Uterus (tissue), 4 donors: ENCODE data around the gene DKKL1. TPM values are rescaled to one million over a fixed set of nuclear protein-coding genes. Genes with fewer than 3 reads are reported as not detected.

Experiments
- DNase-seq, 2 donors: peaks; one replicate each; pipeline ENCODE4 v3.0.0-alpha.2; 2019 to 2020
- H3K27ac ChIP-seq, 2 donors: fragments of 200-600 bp; sonication (generic); 1 replicate in 1 of 2; 2 replicates in 1 of 2; pipeline ENCODE4 v1.5.1; 2016 to 2018
- H3K27me3 ChIP-seq, 2 donors: fragments of 200-600 bp; sonication (generic); one replicate each; pipeline ENCODE4 v1.5.1; 2018 to 2019; ENCODE audit warnings: control low read depth in 1 of 2
- H3K36me3 ChIP-seq, 2 donors: fragments of 200-600 bp; sonication (generic); one replicate each; pipeline ENCODE4 v1.5.1; 2019; ENCODE audit warnings: control low read depth in 1 of 2
- H3K4me1 ChIP-seq, 2 donors: fragments of 200-600 bp; sonication (generic); one replicate each; pipeline ENCODE4 v1.5.1; 2018 to 2019; ENCODE audit warnings: control low read depth in 1 of 2
- H3K4me3 ChIP-seq, 2 donors: fragments of 200-600 bp; sonication (generic); 1 replicate in 1 of 2; 2 replicates in 1 of 2; pipeline ENCODE4 v1.5.1; 2018 to 2019; ENCODE audit warnings: mild to moderate bottlenecking in 1 of 2
- H3K9me3 ChIP-seq, 2 donors: fragments of 200-600 bp; sonication (generic); one replicate each; pipeline ENCODE4 v1.5.1; 2019; ENCODE audit warnings: control low read depth in 1 of 2
- POLR2A ChIP-seq, 2 donors: fragments of 450-650 bp; IDR thresholded peaks; one replicate each; pipeline ENCODE4 v1.6.1; 2016; ENCODE audit warnings: antibody characterized with exemption in 2 of 2, mild to moderate bottlenecking in 1 of 2, moderate library complexity in 1 of 2
- intact Hi-C: fragments of 100-400 bp; cut with DNase I; formaldehyde crosslinking; loops from one replicate; pipeline ENCODE4 v1.15.1; 2023; ENCODE audit warnings: low total_unique reads
- total RNA-seq, 4 donors: library from RNA; depleted of rRNA in 3 of 4; stranded (reverse); fragments of >200 nt in 3 of 4; gene quantifications; one replicate each; pipeline versions ENCODE4 v1.1.0 to v1.2.4, GENCODE V29; 2014 to 2023
- TF ChIP-seq, protein P1 (sequence below), 4 experiments: fragments of 200-600 bp in 2 of 4; fragments of 450-650 bp in 2 of 4; sonication (generic) in 2 of 4; IDR thresholded peaks; one replicate each; pipeline ENCODE4 v1.5.1; 2016 to 2019; ENCODE audit warnings: antibody characterized with exemption in 4 of 4, mild to moderate bottlenecking in 2 of 4, moderate library complexity in 1 of 4
- donor health status: DM: yes; HTN: yes; CAD: no.

The DKKL1 gene
- total RNA-seq, 4 donors from 2014 or later = 1.3 TPM; not detected in 3

DNA sequence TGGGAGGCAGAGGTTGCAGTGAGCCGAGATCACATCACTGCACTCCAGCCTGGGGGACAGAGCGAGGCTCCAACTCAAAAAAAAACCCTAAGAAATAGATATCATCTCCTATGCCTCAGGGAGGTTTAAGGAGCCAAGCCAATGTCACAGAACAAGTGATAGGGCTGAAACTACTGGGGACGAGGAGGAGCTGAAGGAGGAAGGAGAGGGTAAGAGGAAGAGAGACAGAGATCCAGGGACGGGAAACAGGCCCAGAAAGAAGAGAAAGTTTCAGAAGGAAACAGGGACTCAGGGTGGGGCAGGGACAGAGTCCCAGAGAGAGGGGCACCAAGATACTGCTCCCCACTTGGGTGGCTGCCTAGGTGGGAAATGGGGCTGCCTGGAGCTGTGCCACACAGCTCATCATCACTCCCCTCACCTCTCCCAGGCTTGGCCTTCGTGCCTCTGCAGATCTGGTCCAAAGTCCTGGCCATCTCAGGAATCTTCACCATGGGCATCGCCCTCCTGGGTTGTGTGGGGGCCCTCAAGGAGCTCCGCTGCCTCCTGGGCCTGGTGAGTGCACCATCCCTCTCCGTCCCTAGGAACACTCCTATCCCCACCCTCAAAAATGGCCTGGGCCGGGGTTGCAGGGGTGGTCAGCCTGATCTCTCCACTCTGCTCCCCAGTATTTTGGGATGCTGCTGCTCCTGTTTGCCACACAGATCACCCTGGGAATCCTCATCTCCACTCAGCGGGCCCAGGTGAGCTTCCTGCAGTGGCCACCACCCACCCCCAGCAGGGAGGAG, 27.0 kb upstream of the DKKL1 start:
- H3K4me3 ChIP-seq = no peak overlapping the region
- no peak for DNase-seq
- no peak overlapping the region for H3K27ac ChIP-seq
- TF ChIP-seq POLR2A (IDR thresholded peaks at IDR 0.05) = no peak
- TF ChIP-seq, protein P1, sequence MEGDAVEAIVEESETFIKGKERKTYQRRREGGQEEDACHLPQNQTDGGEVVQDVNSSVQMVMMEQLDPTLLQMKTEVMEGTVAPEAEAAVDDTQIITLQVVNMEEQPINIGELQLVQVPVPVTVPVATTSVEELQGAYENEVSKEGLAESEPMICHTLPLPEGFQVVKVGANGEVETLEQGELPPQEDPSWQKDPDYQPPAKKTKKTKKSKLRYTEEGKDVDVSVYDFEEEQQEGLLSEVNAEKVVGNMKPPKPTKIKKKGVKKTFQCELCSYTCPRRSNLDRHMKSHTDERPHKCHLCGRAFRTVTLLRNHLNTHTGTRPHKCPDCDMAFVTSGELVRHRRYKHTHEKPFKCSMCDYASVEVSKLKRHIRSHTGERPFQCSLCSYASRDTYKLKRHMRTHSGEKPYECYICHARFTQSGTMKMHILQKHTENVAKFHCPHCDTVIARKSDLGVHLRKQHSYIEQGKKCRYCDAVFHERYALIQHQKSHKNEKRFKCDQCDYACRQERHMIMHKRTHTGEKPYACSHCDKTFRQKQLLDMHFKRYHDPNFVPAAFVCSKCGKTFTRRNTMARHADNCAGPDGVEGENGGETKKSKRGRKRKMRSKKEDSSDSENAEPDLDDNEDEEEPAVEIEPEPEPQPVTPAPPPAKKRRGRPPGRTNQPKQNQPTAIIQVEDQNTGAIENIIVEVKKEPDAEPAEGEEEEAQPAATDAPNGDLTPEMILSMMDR (IDR thresholded peaks at IDR 0.05) = no peak
- H3K36me3 ChIP-seq = no peaks in the 10 kb centered on the region
- no peaks in the 10 kb centered on the region for H3K9me3 ChIP-seq
- intact Hi-C loops = no loop called here
- H3K27me3 ChIP-seq = no peaks in the 10 kb centered on the region
- H3K4me1 ChIP-seq = peaks cover 0 to 4% of the 10 kb centered on the region in 2 donors

DNA sequence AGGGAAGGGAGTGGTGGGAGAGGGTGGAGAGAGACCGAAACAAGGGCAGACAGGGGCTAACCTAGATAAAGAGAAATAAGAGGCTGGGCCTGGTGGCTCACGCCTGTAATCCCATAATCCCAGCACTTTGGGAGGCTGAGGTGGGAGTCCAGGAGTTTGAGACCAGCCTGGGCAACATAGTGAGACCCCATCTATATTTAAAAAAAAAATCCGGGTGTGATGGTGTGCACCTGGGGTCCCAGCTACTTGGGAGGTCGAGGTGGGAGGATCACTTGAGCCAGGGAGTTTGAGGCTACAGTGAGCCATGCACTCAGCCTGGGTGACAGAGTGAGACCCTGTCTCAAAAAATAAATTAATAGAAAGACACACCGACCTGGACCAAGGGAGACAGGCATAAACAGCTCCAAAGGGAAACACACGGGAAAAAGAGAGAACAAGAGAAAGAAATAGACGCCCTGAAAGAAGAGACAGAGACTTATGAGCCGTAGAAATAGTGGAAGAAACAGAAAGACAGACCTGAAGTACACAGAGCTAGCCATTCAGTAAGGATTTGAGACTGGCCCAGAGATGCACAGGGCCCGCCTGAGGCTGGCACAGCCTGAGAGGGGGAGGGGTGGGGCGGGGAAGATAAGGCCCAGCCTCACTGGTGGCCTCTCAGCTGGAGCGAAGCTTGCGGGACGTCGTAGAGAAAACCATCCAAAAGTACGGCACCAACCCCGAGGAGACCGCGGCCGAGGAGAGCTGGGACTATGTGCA, 26.2 kb upstream of the DKKL1 start:
- H3K4me3 ChIP-seq = no peak overlapping the region
- no peak for DNase-seq
- H3K27ac ChIP-seq = no peak overlapping the region
- no peaks in the 10 kb centered on the region for H3K27me3 ChIP-seq
- TF ChIP-seq POLR2A (IDR thresholded peaks at IDR 0.05) = no peak
- TF ChIP-seq, protein P1 (IDR thresholded peaks at IDR 0.05) = no peak
- H3K36me3 ChIP-seq = no peaks in the 10 kb centered on the region
- intact Hi-C loops = no loop called here
- H3K9me3 ChIP-seq = no peaks in the 10 kb centered on the region
- peaks cover 0 to 4% of the 10 kb centered on the region in 2 donors for H3K4me1 ChIP-seq

DNA sequence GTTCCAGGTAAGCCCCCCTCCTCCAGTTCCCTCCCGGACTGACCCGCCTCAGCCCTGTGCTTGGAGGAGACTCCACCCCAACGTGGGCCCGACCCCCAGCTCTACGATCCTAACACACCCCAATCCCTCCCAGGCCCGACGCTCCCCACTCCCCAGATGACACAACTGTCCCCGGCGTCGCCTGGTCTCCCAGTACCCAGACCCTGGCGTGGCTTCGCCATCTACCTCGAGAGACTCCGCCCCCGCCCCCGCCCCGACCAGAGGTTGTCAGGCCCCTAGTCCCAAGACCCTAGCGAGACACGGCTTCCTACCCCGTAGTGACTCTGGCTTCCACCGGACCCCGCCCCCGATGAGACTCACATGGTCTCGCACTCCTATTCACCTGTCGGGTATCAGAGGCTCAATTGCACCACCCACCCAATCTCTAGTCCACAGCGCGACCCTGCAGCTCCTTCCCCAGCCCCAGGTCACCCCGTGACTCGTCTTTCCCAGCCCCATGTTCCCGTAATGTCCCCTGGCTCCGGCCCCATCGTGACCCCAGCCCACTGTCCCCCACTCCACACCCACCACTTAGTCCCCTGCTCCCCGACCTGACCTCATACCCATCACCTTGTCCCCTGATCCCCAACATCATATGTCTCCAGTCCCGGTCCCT, 25.5 kb upstream of the DKKL1 start:
- H3K36me3 ChIP-seq = no peaks in the 10 kb centered on the region
- no peaks in the 10 kb centered on the region for H3K9me3 ChIP-seq
- TF ChIP-seq, protein P1 (IDR thresholded peaks at IDR 0.05) = no peak
- no peak for TF ChIP-seq POLR2A (IDR thresholded peaks at IDR 0.05)
- intact Hi-C loops = no loop called here
- peaks cover 0 to 4% of the 10 kb centered on the region in 2 donors for H3K4me1 ChIP-seq
- no peak for DNase-seq
- H3K4me3 ChIP-seq = peak overlapping the region; percentile 35 to 53
- no peaks in the 10 kb centered on the region for H3K27me3 ChIP-seq
- H3K27ac ChIP-seq = no peak overlapping the region

DNA sequence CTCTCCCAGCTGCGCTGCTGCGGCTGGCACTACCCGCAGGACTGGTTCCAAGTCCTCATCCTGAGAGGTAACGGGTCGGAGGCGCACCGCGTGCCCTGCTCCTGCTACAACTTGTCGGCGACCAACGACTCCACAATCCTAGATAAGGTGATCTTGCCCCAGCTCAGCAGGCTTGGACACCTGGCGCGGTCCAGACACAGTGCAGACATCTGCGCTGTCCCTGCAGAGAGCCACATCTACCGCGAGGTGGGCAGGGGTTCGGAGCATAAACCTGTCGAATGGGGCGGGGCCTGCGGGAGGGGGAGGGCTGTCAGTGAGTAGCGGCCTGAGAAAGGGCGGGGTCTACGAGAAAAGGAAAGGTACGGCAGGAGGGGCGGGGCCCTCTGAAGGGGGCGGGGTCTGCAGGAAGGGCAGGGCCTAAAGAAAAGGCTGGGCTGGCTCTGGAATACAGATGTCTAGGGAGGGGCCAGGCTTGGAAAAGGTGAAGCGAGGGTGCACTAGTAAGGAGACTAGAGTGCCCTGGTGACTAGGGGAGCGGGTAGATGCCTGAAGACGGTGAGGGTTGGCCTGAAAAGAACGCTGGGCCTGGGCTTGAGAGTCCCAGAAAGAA, 24.9 kb upstream of the DKKL1 start:
- peak overlapping the region; percentile 70 to 85 for H3K27ac ChIP-seq
- TF ChIP-seq, protein P1 (IDR thresholded peaks at IDR 0.05) = peak in 1 of 4 experiments; percentile 11
- no peak for TF ChIP-seq POLR2A (IDR thresholded peaks at IDR 0.05)
- intact Hi-C loops = no loop called here
- H3K9me3 ChIP-seq = no peaks in the 10 kb centered on the region
- no peaks in the 10 kb centered on the region for H3K27me3 ChIP-seq
- peak overlapping the region; percentile 35 to 53 for H3K4me3 ChIP-seq
- H3K36me3 ChIP-seq = no peaks in the 10 kb centered on the region
- peak; percentile 75 to 85 for DNase-seq
- H3K4me1 ChIP-seq = peaks cover 0 to 4% of the 10 kb centered on the region in 2 donors
